ENCODE measurements around the gene UST. TPM values are rescaled to one million over a fixed set of nuclear protein-coding genes. Genes with fewer than 3 reads are reported as not detected.
"Not testable (repeated sequence)": the region's sequence is repeated elsewhere in the genome, so short reads cannot be mapped to it uniquely, and the experiment has no call there.

Gene UST
- total RNA-seq, 2 donors from 2014 or later, result 1.6 to 3.7 TPM

DNA sequence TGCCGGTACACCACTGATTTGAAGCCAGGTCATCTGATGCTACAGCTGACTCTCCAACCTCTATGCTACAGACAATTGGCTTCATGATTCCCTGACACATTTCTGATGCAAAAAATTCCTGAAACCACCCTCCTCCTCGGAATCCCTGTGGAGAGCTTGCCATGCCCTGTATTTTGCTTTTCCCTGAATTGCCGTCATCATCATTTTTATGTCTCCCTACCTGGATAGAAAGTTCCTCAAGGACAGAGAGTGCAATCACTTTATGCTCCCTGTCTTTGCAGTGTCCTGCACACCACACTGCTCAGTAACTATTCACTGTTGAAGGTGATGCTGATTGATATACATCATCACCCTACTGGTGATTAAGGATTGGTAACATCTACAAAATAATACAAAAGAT is 239.8 kb downstream of the UST start:
- Mint-ChIP-seq H3K27ac (no peak overlapping the region), H3K9me3 (no peaks in the 10 kb centered on the region), H3K36me3 (ENCODE audit: insufficient read depth in 2 of 2) (no peaks in the 10 kb centered on the region), H3K4me1 (ENCODE audit: low read depth) (no peaks in the 10 kb centered on the region), H3K4me3 (no peak overlapping the region), H3K27me3 (ENCODE audit: low read depth) (peaks cover 12% of the 10 kb centered on the region)
- no peak for ATAC-seq (replicated peaks in 1 of 2)
- no peak for DNase-seq

DNA sequence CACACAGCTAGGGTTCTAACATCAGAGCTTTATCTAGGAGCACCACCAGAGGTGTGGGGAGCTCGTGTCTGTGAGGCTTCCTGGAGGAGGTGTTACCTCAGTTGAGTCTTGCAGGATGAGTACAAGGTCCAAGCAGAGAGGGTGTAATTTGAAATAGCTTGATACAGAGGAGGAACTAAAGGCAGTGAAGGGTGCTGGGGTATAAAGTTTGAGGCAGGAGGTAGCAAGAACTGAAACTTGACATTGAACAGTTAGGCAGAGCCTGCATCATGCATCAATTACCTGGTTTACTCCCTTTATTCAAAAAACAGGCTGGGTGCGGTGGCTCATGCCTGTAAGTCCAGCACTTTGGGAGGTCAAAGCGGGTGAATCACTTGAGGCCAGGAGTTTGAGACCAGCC is 241.2 kb downstream of the UST start:
- Mint-ChIP-seq H3K4me1 (ENCODE audit: low read depth) (no peaks in the 10 kb centered on the region), H3K27ac (no peak overlapping the region)

DNA sequence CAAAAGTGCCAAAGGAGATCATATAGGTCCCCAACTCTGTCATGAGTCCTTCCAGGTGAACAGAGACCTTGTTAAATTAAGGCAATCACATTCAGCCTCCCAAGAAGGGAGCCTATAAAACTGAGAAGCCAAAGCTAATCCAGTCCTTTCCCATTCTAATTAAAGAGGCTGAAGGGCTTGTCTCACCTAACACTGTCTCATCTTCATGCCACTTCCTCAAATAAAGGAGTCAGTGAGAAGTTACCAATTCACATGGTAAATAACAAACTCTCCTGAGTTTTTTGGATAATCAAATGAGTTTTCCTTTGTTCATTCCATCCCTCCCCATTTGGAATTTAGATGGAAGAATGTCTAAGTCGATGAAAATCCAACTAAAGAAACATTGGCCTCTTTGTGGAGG is 242.8 kb downstream of the UST start:
- Mint-ChIP-seq H3K36me3 (ENCODE audit: insufficient read depth in 2 of 2) (peaks cover 0 to 1% of the 10 kb centered on the region in 2 donors), H3K27ac (no peak overlapping the region), H3K4me1 (ENCODE audit: low read depth) (no peaks in the 10 kb centered on the region), H3K27me3 (ENCODE audit: low read depth) (peaks cover 11% of the 10 kb centered on the region), H3K4me3 (no peak overlapping the region), H3K9me3 (no peaks in the 10 kb centered on the region)
- ATAC-seq (replicated peaks in 1 of 2) (no peak), DNase-seq (no peak)

More for the DNA sequence above, 241.2 kb downstream of the UST start:
- H3K9me3 Mint-ChIP-seq, result no peaks in the 10 kb centered on the region
- no peaks in the 10 kb centered on the region for H3K36me3 Mint-ChIP-seq (ENCODE audit: insufficient read depth in 2 of 2)
- peaks cover 12% of the 10 kb centered on the region for H3K27me3 Mint-ChIP-seq (ENCODE audit: low read depth)
- no peak for DNase-seq
- no peak overlapping the region for H3K4me3 Mint-ChIP-seq
- no peak for ATAC-seq (replicated peaks in 1 of 2)

DNA sequence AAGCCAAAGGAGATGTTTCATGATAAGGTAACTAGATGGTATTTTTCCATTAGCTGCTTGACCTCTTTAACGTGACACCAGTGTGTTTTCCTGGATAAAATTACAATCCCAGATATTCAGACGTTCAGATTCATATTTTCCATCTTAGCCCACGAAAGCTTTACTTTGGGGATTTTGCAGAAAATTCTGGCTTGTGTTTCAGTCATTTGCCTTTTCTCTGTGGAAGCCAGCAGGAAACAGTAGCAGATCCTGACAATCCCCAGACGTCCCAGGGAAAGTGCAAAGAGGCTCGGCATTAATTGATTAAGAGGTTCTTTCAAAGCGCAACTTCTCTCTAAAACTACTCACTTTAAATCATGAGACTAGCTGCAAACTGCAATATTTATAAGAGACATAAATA is 243.6 kb downstream of the UST start:
- no peak overlapping the region for H3K27ac Mint-ChIP-seq
- H3K4me1 Mint-ChIP-seq (ENCODE audit: low read depth), result no peaks in the 10 kb centered on the region
- H3K36me3 Mint-ChIP-seq (ENCODE audit: insufficient read depth in 2 of 2), result peaks cover 1% of the 10 kb centered on the region in 2 donors
- H3K4me3 Mint-ChIP-seq, result no peak overlapping the region
- H3K27me3 Mint-ChIP-seq (ENCODE audit: low read depth), result peaks cover 6% of the 10 kb centered on the region
- H3K9me3 Mint-ChIP-seq, result no peaks in the 10 kb centered on the region
- DNase-seq (no peak), ATAC-seq (replicated peaks in 1 of 2) (no peak)

DNA sequence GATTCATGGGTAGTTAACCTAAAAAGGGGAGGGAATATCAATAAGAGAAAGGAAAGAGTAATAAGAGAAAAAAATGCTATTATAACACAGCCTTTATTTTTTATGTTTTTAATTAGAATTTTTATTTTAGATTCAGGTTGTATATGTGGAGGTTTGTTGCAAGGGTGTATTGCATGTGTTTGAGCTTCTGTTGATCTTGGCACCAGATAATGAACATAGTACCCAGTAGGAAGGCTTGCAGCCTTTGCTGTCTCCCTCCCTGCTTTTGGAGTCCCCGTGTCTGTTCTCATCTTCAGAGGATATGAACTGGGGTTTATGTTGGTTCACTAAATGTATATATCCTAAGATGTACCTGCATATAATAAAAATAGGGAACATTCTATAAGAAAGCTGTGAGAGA is 250.0 kb downstream of the UST start:
- Mint-ChIP-seq H3K4me1 (ENCODE audit: low read depth) (peaks cover 8% of the 10 kb centered on the region), H3K4me3 (no peak overlapping the region), H3K27me3 (ENCODE audit: low read depth) (no peaks in the 10 kb centered on the region), H3K36me3 (ENCODE audit: insufficient read depth in 2 of 2) (peaks cover 10 to 11% of the 10 kb centered on the region in 2 donors), H3K27ac (no peak overlapping the region), H3K9me3 (peaks cover 4 to 6% of the 10 kb centered on the region in 2 donors)
- DNase-seq, result no peak
- no peak for ATAC-seq (replicated peaks in 1 of 2)

DNA sequence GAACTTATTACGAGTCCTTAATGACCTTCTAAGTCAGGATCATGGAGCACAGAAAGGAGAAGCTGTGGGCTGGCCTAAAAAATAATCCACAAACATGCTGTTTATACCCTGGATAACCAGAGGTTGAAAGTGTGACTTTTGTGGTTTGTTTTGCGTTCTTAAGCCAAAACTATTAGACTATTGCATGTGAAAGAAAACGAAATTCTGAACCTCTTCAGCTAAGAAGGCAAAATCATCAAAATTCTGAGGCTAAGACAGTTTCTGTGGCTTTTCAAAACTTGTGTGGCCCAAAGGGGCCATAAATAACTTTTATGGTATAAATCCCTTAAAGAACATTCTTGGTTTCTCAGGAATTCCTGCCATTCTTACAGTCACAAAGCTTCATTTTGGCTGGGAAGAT is 251.0 kb downstream of the UST start:
- H3K9me3 Mint-ChIP-seq, result peaks cover 6% of the 10 kb centered on the region in 2 donors
- H3K27ac Mint-ChIP-seq, result no peak overlapping the region

DNA sequence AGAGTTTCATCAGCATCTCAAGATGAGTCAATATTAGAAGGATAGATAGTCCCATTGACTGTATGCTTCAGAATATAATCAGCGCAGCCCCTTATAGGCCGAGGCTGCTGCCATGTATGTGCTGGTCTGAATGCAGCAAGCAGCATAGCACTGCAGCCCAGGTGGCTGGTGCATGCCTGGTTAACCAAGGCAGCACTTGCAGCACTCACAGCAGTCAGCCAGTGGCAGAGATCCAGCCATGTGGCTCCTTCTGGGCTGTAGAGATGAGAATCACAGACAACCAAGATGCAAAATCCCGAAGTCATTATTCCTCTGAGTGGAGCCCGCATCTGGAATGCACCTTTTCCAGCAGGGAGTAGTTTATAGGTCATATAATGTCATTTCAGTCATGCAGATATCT is 251.9 kb downstream of the UST start:
- H3K4me1 Mint-ChIP-seq (ENCODE audit: low read depth), result peaks cover 8% of the 10 kb centered on the region
- no peak overlapping the region for H3K27ac Mint-ChIP-seq
- ATAC-seq (replicated peaks in 1 of 2) (no peak), DNase-seq (no peak)
- H3K4me3 Mint-ChIP-seq, result no peak overlapping the region
- H3K27me3 Mint-ChIP-seq (ENCODE audit: low read depth), result no peaks in the 10 kb centered on the region
- H3K36me3 Mint-ChIP-seq (ENCODE audit: insufficient read depth in 2 of 2), result peaks cover 10 to 13% of the 10 kb centered on the region in 2 donors
- H3K9me3 Mint-ChIP-seq, result peaks cover 6% of the 10 kb centered on the region in 2 donors

More for the DNA sequence above, 251.0 kb downstream of the UST start:
- Mint-ChIP-seq H3K27me3 (ENCODE audit: low read depth) (no peaks in the 10 kb centered on the region), H3K4me3 (no peak overlapping the region), H3K36me3 (ENCODE audit: insufficient read depth in 2 of 2) (peaks cover 11 to 13% of the 10 kb centered on the region in 2 donors), H3K4me1 (ENCODE audit: low read depth) (peaks cover 8% of the 10 kb centered on the region)
- DNase-seq (no peak), ATAC-seq (replicated peaks in 1 of 2) (no peak)

DNA sequence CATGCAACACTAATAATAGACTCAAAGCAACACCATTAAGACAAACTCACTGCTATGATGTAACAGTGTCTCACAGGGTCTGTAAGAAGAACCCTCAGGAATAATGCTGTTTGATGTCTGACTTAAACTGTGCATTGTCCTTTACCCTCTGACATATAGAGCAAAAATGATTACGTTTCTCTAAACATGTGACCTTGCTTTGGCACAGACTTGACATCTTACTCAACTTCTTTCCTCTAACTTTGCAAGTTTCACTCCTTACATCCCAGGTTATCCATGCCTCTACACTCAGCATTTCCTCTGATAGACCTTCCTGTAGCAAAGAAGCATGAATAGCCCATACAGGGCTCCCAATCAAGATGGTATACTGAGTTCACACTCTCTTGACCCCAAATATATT is 252.7 kb downstream of the UST start:
- H3K4me1 Mint-ChIP-seq (ENCODE audit: low read depth), result peaks cover 8% of the 10 kb centered on the region
- peaks cover 10 to 13% of the 10 kb centered on the region in 2 donors for H3K36me3 Mint-ChIP-seq (ENCODE audit: insufficient read depth in 2 of 2)
- H3K9me3 Mint-ChIP-seq, result peaks cover 6% of the 10 kb centered on the region in 2 donors
- H3K27ac Mint-ChIP-seq, result no peak overlapping the region
- no peak overlapping the region for H3K4me3 Mint-ChIP-seq
- DNase-seq, result no peak
- ATAC-seq (replicated peaks in 1 of 2), result no peak
- no peaks in the 10 kb centered on the region for H3K27me3 Mint-ChIP-seq (ENCODE audit: low read depth)

DNA sequence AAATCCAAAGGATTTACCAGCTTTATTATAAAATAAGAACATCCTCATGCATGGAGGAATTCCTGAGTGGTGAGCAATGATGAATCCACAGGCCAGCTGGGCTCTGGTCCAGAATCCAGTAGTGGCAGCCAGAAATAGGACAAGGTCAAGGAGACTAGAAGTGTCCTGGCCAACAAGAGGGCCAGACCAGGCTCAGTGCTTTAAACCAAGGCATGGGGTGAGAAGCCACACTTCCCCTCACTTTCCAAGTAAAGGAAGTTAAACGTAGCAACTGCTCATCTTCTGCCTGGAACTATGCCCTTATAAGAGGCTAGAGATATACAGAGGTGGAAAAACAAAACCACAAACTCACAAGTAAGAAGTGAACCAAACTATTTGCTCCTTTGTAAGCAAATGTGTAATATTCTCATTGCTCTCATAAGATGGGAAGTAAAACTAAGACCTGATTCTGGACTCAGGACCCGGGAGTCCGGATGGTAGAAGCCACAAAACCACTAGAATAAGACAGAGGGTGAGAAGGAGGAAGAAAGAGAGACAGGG is 253.2 kb downstream of the UST start:
- peak overlapping the region; percentile 72 for H3K27ac Mint-ChIP-seq
- peaks cover 10 to 12% of the 10 kb centered on the region in 2 donors for H3K36me3 Mint-ChIP-seq (ENCODE audit: insufficient read depth in 2 of 2)
- ATAC-seq (replicated peaks in 1 of 2) (no peak), DNase-seq (no peak)
- H3K27me3 Mint-ChIP-seq (ENCODE audit: low read depth), result no peaks in the 10 kb centered on the region
- H3K4me1 Mint-ChIP-seq (ENCODE audit: low read depth), result peaks cover 8% of the 10 kb centered on the region
- peaks cover 6% of the 10 kb centered on the region in 2 donors for H3K9me3 Mint-ChIP-seq
- peak overlapping the region in 1 of 2 donors; percentile 50 for H3K4me3 Mint-ChIP-seq

DNA sequence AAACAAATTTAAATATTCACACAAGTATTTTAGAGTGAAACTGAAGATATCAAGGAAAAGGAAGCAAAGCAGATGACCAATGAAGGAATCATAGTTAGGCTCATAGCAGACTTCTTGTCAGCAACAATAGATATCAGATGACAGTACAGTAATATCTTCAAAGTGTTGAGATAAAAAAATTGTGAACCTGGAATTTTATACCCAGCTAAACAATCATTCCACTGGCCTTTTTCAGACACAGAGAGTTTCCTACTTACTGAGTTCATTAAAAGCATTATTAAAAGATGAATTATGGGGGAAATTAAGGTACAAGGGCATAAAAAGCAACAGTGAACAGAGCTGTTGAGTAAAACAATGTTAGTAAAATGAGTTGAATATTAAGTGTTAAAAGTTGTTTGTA is 254.6 kb downstream of the UST start:
- no peak overlapping the region for H3K4me3 Mint-ChIP-seq
- peaks cover 10 to 12% of the 10 kb centered on the region in 2 donors for H3K36me3 Mint-ChIP-seq (ENCODE audit: insufficient read depth in 2 of 2)
- peaks cover 8% of the 10 kb centered on the region for H3K4me1 Mint-ChIP-seq (ENCODE audit: low read depth)
- peaks cover 6 to 8% of the 10 kb centered on the region in 2 donors for H3K9me3 Mint-ChIP-seq
- DNase-seq (no peak), ATAC-seq (replicated peaks in 1 of 2) (no peak)
- no peak overlapping the region for H3K27ac Mint-ChIP-seq
- no peaks in the 10 kb centered on the region for H3K27me3 Mint-ChIP-seq (ENCODE audit: low read depth)

DNA sequence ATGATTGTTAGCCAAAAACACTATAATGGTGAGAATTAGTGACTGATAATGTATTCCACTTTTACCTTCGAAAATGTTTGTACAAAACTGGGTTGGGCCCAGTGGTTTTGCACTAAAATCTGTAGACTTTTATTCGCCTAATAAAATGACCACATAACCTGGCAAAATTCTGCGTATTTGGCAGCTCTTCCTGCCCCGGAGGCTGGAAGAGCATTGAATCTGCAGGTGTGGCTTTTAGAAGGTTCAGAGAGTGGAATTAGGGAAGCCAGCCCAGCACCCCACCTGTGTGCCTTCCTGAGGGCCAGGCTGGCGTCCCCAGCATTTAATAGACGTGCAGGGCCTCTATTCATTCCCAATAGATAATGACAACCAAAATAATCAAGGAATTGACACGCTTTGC is 256.7 kb downstream of the UST start:
- no peak overlapping the region for H3K27ac Mint-ChIP-seq
- ATAC-seq (replicated peaks in 1 of 2) (no peak), DNase-seq (no peak)
- H3K27me3 Mint-ChIP-seq (ENCODE audit: low read depth), result peaks cover 5% of the 10 kb centered on the region
- peaks cover 12 to 15% of the 10 kb centered on the region in 2 donors for H3K36me3 Mint-ChIP-seq (ENCODE audit: insufficient read depth in 2 of 2)
- H3K9me3 Mint-ChIP-seq, result peaks cover 8 to 10% of the 10 kb centered on the region in 2 donors
- H3K4me3 Mint-ChIP-seq, result no peak overlapping the region
- H3K4me1 Mint-ChIP-seq (ENCODE audit: low read depth), result peaks cover 8% of the 10 kb centered on the region

DNA sequence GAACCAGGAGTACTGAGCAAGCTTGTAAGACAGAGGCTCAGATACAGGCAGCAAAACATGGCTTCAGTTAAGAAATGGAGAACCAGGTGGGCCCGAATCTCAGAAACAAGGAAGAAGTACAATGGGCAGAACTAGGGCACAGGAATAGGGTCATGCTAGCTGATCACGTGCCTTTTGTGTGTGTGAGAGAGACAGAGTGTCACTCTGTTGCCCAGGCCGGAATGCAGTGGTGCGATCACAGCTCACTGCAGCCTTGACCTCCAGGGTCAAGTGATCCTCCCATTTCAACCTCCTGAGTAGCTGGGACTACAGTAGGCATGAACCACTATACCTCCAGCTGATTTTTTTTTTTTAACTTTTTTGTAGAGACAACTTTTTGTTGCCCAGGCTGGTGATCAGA is 257.8 kb downstream of the UST start:
- Mint-ChIP-seq H3K9me3 (peaks cover 8 to 10% of the 10 kb centered on the region in 2 donors), H3K4me1 (ENCODE audit: low read depth) (peaks cover 8% of the 10 kb centered on the region), H3K4me3 (no peak overlapping the region), H3K36me3 (ENCODE audit: insufficient read depth in 2 of 2) (peaks cover 12 to 15% of the 10 kb centered on the region in 2 donors), H3K27me3 (ENCODE audit: low read depth) (peaks cover 12% of the 10 kb centered on the region), H3K27ac (no peak overlapping the region)
- DNase-seq (no peak), ATAC-seq (replicated peaks in 1 of 2) (no peak)

DNA sequence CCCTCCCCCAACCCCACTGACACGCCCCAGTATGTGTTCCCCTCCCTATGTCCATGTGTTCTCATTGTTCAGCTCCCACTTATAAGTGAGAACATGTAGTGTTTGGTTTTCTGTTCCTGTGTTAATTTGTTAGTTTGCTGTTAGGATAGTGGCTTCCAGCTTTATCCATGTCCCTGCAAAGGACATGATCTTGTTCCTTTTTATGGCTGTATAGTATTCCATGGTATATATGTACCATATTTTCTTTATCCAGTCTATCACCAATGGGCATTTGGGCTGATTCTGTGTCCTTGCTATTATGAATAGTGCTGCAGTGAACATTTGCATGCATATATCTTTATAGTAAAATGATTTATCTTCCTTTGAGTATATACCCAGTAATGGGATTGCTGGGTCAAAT is 259.4 kb downstream of the UST start:
- H3K4me3 Mint-ChIP-seq; ATAC-seq (replicated peaks in 1 of 2); DNase-seq; H3K27ac Mint-ChIP-seq; H3K9me3 Mint-ChIP-seq; H3K4me1 Mint-ChIP-seq (ENCODE audit: low read depth); H3K36me3 Mint-ChIP-seq (ENCODE audit: insufficient read depth in 2 of 2): not testable (repeated sequence)
- peaks cover 12% of the 10 kb centered on the region for H3K27me3 Mint-ChIP-seq (ENCODE audit: low read depth)

DNA sequence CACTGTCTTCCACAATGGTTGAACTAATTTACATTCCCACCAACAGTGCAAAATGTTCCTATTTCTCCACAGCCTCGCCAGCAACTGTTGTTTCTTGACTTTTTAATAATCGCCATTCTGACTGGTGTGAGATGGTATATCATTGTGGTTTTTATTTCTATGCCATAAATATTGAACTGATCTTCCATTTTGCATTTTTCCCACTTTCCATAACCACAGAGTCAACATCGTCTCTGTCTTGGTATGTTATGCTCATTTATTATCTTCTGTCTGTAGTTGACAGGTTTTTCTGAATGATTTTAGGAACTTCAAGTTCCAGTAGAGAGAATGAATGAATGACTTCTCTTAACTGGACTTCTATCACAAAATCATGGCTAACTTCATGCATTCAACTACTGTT is 259.8 kb downstream of the UST start:
- H3K27me3 Mint-ChIP-seq (ENCODE audit: low read depth), result peaks cover 12% of the 10 kb centered on the region
- H3K9me3 Mint-ChIP-seq, result peaks cover 4 to 5% of the 10 kb centered on the region in 2 donors
- no peak for DNase-seq
- no peak overlapping the region for H3K27ac Mint-ChIP-seq
- peaks cover 2 to 7% of the 10 kb centered on the region in 2 donors for H3K36me3 Mint-ChIP-seq (ENCODE audit: insufficient read depth in 2 of 2)
- ATAC-seq (replicated peaks in 1 of 2), result no peak
- no peak overlapping the region for H3K4me3 Mint-ChIP-seq
- H3K4me1 Mint-ChIP-seq (ENCODE audit: low read depth), result no peaks in the 10 kb centered on the region
